ENCODE measurements around the gene NDUFS8. TPM values are rescaled to one million over a fixed set of nuclear protein-coding genes. Genes with fewer than 3 reads are reported as not detected.
A peak's percentile ranks its signal among the peaks of the same experiment; 100 is the strongest.

The NDUFS8 gene
- total and polyA plus RNA-seq, 2 of the 13 experiments (the other 11 are each of a cell fraction or from before 2014, with no cell fraction given), result 96.7 to 158 TPM

DNA sequence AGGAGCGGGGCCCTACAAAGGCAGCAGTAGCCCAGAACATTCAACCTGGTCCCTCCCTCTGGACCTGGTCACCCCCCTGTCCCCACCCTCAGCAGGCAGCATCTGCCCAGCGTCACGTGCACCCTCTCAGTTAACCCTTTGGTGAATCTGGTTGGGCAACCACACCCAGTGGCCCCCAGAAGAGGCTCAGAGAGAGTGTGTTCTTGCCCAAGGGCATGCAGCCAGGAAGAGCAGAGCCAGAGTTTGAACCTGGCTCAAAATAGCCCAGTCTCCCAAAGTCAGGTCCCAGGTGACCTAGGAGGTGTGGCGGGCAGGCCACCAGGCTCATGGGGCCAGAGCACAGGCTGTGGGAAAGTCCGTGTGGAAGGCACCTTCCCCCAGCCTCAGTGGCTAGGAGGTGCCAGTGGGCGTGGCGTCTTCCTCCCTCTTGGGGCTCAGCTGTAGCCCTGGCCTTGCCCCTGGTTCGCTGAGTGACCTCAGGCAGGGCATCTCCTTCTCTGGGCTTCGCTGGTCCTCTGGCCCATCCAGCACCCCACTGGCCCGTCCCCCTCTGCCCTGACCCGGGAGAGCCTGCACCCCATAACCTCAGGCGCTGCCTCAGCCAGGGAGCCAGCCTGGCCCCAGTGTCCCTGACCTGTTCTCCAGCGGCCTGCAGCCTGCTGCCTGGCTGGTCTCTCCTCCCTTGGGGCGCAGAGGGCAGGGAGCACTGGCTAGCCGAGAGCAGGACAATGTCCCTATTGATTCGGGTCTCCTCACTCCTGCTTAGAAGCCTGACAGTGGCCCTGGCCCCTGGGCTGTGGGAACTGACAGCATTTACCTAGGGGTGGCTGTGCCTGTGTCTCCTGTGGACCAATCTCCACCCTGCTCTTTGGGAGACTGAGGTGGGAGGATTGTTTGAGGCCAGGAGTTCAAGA lies 13.3 kb upstream of the NDUFS8 start (continued):
- TF ChIP-seq, protein P1, sequence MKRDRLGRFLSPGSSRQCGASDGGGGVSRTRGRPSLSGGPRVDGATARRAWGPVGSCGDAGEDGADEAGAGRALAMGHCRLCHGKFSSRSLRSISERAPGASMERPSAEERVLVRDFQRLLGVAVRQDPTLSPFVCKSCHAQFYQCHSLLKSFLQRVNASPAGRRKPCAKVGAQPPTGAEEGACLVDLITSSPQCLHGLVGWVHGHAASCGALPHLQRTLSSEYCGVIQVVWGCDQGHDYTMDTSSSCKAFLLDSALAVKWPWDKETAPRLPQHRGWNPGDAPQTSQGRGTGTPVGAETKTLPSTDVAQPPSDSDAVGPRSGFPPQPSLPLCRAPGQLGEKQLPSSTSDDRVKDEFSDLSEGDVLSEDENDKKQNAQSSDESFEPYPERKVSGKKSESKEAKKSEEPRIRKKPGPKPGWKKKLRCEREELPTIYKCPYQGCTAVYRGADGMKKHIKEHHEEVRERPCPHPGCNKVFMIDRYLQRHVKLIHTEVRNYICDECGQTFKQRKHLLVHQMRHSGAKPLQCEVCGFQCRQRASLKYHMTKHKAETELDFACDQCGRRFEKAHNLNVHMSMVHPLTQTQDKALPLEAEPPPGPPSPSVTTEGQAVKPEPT (CRISPR knock-in tag; IDR thresholded peaks at IDR 0.05; ENCODE audit: low read depth), result peak; percentile 31; the same call in 1 of the 2 replicates
- TF ChIP-seq KIAA2018 (CRISPR knock-in tag; IDR thresholded peaks at IDR 0.05; ENCODE audit: borderline replicate concordance) (no peak), ONECUT2 (CRISPR knock-in tag; IDR thresholded peaks at IDR 0.05) (peak; percentile 82), NFIC (IDR thresholded peaks at IDR 0.05; ENCODE audit: low read length) (no peak), ZNF230 (CRISPR knock-in tag; IDR thresholded peaks at IDR 0.05) (0 out of 2 replicates have a peak, but pooled peaks have one; percentile 28), ARNT2 (CRISPR knock-in tag; IDR thresholded peaks at IDR 0.05; ENCODE audit: low read depth) (no peak; the same call in 1 of the 2 replicates), SOX13 (IDR thresholded peaks at IDR 0.05) (peak; percentile 26; the same call in 1 of the 2 replicates), SOX13 (CRISPR knock-in tag; conservative IDR thresholded peaks at IDR 0.05 in 1 of 2, IDR thresholded peaks at IDR 0.05 in 1 of 2) (peak in 1 of 2 experiments; percentile 75; a peak in 1 of 4 replicates), WIZ (CRISPR knock-in tag; IDR thresholded peaks at IDR 0.05) (peak; percentile 62; the same call in 1 of the 2 replicates), TCF12 (IDR thresholded peaks at IDR 0.05) (no peak), TCF12 (CRISPR knock-in tag; IDR thresholded peaks at IDR 0.05) (0 out of 2 replicates have a peak, but pooled peaks have one; percentile 52), SAFB2 (CRISPR knock-in tag; IDR thresholded peaks at IDR 0.05; ENCODE audit: borderline replicate concordance, low read depth) (no peak; the same call in 1 of the 2 replicates), XRCC5 (optimal IDR thresholded peaks at IDR 0.05; ENCODE audit: low read length) (peak; percentile 84), POGZ (CRISPR knock-in tag; IDR thresholded peaks at IDR 0.05) (0 out of 2 replicates have a peak, but pooled peaks have one; percentile 8), CHCHD3 (CRISPR knock-in tag; IDR thresholded peaks at IDR 0.05) (no peak)
- TF ChIP-seq, protein P2, sequence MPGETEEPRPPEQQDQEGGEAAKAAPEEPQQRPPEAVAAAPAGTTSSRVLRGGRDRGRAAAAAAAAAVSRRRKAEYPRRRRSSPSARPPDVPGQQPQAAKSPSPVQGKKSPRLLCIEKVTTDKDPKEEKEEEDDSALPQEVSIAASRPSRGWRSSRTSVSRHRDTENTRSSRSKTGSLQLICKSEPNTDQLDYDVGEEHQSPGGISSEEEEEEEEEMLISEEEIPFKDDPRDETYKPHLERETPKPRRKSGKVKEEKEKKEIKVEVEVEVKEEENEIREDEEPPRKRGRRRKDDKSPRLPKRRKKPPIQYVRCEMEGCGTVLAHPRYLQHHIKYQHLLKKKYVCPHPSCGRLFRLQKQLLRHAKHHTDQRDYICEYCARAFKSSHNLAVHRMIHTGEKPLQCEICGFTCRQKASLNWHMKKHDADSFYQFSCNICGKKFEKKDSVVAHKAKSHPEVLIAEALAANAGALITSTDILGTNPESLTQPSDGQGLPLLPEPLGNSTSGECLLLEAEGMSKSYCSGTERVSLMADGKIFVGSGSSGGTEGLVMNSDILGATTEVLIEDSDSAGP (CRISPR knock-in tag; IDR thresholded peaks at IDR 0.05; ENCODE audit: borderline replicate concordance), result peak; percentile 85
